Kidney capillary endothelial cell (primary cell): ENCODE measurements around the gene ST3GAL3.

ENCODE experiments used
- DNase-seq: peaks from one replicate; pipeline ENCODE4 v3.0.0-alpha.2; 2018; ENCODE audit warnings: low spot score

ST3GAL3 gene

DNA sequence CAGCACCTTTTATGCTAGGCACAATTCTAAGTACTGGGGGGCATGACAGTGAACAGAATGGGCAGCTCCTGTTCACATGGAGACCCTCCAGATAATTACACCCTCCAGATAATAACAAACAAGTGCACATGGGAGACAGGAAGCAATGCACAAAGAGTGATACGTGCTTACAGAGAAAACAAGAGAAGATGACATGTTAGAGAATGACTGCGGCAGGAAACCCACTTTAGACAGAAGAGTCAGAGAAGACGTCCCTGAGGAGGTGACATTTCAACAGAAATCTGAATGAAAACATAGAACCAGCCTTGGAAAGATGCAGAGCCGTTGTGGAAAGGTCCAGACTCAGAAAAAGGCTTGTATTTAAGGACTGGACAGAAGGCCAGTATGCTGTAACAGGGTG is 171.5 kb downstream of the ST3GAL3 start:
- no peak for DNase-seq

DNA sequence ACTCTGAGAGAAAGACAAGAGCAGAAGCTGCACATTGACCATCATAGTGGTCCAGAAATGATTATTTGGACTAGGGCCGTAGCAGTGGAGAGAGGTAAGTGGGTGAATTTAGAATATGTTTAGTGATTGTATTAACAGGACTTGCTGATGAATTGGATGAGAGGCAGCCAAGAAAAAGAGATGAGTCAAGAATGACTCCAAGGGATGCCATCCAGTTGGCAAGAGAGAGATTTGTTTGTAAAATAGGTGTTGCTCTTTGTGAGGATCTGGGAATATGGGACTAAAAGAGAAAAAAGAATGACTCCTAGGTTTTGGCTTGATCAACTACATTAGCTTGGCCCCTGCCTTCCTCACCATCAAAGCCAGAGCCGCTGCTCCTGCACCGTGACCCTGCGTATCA is 172.1 kb downstream of the ST3GAL3 start:
- no peak for DNase-seq

DNA sequence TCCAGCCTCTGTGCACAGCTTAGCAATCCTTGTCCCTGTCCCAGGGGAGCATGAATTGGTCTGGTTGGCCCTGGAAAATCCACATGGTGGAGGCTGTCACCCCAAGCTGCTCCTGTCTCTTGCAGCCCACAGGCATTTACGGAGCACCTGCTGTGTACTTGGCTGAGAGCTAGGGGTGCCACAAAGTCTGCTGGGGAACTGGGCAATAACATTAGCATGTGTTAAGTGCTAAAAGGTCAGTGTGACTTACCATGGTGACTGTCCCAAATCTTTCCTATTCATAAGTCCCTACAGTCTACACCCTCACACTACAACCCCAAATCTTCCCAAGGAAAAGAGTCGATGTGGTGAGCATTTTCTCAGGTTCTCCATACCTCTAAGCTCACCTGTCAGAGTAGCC is 172.7 kb downstream of the ST3GAL3 start:
- DNase-seq = no peak

DNA sequence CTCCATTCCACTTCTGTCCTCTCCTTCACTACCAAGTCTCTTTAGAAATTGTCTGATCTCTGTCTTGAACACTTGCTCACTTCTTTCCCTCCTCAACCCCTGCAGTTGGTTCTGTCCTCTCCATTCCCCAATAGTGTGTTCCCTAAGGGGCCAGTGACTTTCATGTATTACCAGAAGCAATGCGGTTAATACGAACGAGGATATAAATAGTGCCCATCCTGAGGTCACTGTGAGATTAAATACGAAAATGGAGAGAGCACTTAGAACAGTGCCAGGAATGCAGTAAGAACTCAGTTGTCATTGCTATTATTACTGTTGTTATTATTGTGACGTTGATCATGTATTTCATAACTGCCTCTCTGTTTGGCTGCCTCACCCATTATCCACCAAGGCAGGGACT is 173.3 kb downstream of the ST3GAL3 start:
- no peak for DNase-seq

DNA sequence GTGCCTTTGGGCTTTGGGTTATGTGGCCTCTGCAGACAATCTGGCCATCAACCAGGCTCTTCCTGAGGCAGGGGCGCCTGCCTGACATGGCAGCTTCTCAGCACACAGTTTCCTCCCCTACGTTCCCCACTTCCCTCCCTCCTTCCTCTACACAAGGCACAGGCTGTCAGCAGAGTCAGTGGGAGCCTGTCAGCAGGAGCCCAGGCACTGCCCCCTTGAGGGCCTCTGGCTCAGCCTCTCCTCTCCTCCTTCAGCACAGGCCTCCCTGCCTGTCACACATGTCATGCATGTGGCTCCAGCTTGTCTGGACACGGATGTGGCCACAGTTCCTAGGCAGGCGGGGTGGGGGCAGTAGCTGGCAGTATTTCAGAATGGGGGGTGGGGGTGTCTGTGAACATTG is 174.1 kb downstream of the ST3GAL3 start:
- no peak for DNase-seq

DNA sequence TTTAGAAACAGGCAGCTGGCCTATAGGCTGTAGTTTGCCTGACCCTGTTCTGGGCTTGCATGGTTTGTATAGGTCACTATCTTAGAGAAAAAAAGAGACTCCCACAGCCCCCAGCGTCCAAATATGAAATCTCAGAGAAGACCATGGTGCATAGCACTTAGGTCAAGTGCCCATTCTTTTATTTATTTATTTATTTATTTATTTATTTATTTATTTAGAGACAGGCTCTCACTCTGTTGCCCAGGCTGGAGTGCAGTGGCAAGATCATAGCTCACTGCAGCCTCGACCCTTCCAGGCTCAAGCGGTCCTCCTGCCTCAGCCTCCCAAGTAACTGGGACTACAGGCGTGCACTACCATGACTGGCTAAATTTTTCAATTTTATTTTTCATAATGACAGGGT is 175.4 kb downstream of the ST3GAL3 start:
- DNase-seq = no peak

DNA sequence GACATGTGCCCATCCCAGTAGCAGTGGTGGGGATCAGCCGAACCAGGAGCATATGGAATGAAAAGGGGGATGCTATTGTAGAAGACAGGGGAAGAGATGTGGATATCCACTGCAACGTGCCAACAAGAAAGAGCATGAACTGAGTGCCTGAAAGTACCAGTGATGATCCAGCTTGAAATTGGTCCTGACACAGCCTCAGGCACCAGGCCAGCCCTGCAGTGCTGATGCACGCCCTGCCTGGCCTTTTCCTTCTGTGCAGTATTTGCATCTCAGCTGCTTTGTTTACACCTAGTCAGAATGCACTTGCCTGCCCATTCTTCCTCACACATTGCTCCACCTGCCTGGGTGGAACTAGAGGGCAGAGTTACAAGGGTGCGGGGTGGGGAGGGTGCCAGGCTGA is 176.0 kb downstream of the ST3GAL3 start:
- DNase-seq = no peak

DNA sequence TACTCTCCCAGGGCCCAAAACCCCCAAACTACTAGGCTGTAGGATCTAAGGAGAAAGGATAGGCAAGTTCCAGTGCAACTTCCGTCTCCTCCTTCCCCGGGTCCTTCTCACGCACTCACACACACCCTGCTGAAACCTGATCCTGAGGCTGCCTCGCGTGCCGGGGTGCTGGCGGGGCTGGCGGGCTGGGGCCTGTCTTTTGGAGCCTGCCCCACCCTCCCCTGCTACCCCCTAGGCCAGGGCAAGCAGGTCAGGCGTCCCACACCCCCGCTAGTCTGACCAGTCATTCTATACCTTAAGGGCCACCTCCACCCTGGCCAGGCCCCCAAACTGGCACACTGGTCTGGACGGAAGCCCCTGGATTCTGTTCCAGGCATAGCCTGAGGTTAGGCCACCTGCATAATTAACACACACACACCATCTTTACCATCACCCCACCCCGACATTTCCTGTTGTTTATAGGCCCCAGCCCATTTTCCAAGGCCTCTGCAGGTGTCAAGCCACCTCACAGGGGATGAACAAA is 178.0 kb downstream of the ST3GAL3 start:
- DNase-seq = no peak

DNA sequence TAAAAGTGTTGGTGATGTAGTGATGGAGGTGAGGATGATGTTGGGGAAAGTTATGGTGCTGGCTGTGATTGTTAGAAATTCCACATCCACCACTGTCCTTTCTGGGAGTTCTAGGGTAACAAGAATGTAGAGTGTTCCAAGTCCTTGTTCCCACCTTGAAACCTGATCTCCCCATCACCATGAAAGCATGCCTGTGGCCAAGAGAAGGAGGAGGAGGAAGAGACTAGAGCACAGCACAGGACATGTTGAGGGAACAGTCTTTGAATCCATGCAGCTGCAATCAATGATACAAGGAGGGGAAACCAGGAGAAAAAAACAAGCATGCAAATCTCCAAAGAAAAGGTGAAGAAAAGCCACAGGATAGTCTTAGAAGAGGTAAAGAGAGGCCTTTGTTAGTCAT is 180.4 kb downstream of the ST3GAL3 start:
- DNase-seq = no peak

DNA sequence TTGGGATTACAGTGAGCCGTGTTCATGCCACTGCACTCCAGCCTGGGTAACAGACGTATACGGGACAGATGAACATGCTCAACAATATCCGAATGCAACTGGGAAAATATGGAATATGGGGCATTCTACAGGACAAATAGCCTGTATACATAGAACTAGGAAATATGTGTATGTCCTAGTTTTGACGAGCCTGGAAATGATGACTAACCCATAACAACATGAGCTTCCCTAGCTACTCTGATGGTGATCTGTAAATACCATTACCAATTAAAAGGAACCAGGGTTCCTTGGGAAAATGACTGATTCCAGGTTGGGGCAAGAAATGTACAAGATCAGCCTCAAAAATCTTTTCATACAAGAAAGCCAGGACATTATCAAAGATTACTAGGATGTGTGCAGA is 183.5 kb downstream of the ST3GAL3 start:
- DNase-seq = peak; percentile 15

DNA sequence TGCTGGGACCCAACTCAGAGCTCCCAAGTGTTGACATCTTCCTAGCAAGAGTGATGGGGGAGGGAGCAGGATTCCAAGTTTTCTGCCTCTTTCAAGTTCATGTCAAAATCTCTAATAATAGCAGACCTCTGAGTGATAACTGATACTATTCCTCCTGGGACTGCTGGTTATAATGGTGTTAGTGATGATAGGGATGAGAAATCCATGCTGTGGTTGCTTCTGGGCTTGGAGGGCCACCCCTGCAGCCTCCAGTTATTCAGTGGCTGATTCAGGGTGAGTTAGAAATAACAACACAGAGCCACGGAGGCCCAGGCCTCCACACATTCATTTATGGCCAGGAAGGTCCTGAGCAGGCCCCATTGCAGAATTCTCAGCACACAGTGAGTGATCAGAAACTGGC is 185.7 kb downstream of the ST3GAL3 start:
- no peak for DNase-seq

DNA sequence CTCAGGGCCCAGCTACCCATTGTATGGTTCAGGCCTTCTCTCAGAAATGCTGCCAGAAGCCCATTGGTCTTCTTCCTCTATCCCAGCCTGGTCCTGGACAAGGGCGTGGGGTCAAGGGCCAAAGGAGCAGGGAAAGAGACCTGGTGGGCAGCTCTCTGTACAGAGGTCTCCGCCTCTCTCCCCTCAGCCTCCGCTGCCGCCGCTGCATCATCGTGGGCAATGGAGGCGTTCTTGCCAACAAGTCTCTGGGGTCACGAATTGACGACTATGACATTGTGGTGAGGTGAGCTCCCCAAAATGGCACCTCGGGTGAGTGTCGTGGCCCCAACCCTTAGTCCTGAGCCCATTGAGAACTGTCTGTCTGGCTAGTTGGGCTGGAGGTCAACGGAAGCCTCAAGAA is 191.6 kb downstream of the ST3GAL3 start:
- DNase-seq = no peak

DNA sequence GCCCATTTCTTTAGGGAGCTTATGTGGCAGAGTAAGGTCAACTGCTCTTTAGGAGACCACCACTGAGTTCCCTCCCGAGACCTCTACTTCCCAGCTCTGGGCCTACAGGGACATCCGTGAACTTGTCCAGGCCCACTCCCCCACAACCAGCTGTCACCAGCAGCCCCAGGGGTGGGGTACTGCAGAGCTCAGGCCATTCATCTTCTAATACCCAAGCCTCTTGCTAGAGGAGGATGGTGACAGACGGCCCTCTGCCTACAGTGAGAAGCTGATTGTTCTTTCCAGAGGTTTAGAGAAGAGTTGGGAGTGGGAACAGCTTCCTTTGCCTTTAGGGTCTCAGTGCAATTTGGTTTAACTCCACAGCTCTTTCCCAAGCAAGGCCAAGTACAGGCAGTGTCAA is 193.1 kb downstream of the ST3GAL3 start:
- DNase-seq = no peak

DNA sequence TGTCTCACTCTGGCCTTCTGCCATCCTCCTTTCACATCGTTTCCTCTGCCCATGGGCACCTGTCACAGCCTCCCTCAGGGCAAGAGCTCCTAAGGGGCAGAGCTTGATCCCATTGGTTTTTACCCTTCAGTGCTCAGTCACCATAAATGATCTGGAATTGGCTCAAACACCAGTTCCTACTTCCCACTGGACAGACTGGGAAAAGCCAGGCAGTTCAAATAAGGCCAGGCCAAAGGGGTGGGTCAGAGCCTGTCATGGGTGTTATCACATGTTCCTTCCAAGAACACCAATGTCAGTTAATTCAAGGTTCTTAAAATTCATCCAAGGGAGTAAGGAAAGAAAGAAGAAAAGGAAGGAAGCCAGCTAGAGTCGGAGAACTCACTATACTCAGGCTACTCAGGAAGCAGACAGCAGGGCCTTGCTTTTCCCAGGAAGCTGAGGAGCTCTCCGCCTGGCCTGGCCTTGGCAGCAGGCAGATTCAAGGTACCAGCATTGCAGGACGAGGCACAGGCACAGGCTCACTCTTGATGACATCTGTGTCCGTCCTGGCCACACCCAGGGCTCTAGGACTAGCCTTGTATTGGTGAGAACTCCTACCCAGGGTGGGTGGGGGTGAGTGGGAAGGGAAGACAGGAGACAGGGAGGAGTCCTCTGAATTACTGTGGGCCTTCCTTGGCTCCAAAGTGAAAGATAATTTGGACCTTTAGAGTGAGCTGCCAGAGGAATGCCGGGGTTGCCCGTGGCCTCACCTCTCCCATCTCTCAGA is 194.0 kb downstream of the ST3GAL3 start:
- peak; percentile 0 for DNase-seq

DNA sequence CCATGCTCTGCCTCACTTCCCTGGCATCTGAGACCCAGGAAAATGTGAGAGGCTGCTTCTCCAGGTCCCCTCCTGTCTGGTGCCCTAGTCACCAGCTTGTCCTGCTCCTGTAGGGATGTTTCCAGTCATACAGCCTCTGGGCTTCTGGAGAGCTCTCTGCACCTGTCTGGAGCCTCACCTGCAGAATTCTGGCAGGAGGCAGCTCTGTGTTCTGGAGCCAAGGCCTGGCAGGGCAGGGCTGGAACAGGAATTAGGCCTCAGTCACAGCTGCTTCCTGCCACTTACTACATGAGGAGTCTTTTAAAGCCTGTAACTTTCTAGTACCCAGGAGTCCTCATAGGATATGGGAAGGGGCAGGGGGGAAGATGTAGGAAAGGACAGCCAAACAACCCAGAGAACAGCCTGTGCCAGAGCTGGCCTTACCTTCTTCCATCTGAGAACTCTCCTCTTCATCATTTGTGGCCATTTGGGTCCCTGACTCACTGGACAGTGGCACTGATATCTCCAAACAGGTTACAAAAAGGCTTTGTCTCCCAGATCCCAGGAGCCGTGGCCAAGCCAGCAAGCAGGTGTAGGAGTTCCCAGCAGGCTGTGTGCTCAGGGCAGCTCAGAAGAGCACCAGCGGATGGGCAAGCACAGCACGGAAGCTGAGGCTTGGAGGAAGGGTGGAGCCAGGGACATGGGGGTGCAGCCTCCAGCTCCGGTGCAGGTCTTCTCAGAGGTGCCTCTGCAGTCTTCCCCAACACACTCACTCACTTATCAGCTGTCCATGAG is 194.9 kb downstream of the ST3GAL3 start:
- DNase-seq = no peak

DNA sequence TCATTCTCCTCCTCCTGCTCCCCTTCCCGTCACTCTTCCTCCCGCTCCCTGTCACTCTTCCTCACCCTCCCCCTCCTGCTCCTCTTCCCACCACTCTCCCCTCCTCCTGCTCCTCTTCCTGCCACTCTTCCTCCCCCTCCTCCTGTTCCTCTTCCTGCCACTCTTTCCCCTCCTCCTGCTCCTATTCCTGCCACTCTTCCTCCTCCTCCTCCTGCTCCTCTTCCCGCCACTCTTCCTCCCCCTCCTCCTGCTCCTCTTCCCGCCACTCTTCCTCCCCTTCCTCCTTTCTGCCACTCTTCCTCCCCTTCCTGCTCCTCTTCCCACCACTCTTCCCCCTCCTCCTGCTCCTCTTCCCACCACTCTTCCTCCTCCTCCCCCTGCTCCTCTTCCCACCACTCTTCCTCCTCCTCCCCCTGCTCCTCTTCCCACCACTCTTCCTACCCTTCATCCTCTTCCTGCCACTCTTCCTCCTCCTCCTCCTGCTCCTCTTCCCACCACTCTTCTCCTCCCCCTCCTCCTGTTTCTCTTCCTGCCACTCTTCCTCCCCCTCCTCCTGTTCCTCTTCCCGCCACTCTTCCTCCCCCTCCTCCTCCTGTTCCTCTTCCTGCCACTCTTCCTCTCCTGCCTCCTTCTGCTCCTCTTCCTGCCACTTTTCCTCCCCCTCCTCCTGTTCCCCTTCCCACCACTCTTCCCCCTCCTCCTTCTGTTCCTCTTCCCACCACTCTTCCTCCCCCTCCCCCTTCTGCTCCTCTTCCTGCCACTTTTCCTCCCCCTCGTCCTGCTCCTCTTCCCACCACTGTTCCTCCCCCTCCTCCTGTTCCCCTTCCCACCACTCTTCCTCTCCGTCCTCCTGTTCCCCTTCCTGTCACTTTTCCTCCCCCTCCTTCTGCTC is 197.6 kb downstream of the ST3GAL3 start:
- DNase-seq = no peak

DNA sequence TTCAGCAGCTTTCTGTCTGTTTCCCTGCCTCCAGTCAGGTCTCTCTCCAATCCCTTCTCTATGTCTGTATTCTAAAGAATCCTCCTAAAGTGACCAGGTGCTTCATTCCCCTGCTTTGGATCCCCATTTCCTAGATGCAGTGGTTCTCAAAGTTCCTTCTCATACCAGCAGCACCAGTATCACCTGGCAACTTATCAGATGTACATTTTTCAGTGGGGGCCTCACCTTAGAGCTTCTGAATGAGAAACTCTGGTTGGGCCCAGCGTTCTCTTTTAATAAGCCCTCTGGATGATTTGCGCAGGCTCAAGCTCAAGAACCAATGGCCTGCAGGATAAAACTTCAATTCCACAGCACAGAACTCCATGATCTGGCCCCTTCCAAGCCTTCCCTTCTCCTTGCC is 200.9 kb downstream of the ST3GAL3 start:
- DNase-seq = no peak

DNA sequence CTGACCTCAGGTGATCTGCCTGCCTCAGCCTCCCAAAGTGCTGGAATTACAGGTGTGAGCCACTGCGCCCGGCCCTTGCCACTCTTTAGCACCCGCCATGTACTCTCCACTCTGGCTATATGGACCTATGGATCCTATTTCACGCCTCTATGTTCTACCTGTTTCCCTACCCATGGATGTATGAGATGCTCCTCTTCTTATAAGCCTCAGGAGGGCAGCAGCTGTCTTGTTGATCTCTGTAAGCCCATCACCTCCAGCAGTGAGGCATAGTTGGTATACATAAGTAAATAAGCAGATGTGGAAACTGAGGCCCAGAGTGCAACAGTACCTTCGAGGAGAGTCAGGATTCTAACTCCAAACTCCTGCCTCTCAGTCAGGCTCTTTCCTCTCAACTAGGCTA is 201.5 kb downstream of the ST3GAL3 start:
- DNase-seq = no peak

DNA sequence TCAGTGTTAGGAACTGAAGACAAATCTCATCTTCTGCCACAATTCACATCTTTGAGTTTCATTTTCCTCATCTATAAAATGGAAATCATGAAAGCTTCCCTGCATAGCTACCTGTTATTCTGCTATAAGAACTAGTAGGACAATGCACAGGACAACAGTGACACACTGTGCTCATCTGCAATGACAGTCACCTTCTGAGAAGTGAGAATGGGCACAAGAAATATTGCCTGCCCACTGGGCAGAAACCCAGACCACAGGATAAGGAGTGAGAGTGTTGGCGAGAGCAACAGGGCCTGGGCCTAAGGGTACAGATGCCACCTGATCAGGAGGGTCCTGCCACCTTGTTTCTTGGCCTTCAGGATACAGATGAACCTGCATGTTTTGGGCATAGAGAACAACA is 203.0 kb downstream of the ST3GAL3 start:
- no peak for DNase-seq

DNA sequence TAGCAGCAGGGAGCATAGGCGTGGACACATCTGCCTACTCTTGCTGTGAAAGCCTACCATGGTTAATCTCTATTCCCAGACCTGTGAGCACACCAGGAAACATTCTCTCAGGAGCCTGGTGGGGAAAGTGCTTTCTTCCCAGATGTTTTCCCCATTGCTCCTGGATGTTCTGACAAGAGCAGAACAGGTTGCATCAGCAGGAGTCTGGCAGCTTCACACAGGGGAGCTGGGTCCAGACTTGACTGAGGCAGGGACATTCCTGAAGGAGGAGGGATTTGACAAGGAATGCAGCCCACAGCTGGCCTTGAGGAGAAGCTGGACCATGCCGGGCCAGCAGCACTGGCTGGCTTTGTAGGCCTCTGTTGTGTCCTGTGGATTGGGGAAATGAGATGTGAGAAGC is 205.3 kb downstream of the ST3GAL3 start:
- no peak for DNase-seq

DNA sequence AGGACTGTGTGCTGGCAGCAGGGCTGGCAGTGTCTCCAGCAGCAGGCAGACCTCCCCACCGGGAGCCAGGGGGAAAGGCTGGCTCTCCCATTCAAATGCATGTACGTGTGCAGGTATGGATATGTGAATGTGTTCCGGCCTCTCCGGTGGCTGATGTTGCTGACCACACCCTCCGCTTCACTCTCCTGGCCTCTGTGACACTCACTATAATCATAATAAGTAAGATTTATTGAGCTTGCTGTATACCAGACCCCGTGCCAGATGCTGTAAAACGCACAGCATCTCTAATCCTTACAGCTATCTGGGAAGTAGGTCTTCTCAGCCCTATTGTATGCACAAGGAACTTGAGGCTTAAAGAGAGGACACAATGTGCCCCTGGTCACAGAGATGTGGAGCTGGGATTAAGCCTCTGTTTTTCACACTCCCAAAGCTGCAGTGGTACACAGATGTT is 205.7 kb downstream of the ST3GAL3 start:
- DNase-seq = no peak

DNA sequence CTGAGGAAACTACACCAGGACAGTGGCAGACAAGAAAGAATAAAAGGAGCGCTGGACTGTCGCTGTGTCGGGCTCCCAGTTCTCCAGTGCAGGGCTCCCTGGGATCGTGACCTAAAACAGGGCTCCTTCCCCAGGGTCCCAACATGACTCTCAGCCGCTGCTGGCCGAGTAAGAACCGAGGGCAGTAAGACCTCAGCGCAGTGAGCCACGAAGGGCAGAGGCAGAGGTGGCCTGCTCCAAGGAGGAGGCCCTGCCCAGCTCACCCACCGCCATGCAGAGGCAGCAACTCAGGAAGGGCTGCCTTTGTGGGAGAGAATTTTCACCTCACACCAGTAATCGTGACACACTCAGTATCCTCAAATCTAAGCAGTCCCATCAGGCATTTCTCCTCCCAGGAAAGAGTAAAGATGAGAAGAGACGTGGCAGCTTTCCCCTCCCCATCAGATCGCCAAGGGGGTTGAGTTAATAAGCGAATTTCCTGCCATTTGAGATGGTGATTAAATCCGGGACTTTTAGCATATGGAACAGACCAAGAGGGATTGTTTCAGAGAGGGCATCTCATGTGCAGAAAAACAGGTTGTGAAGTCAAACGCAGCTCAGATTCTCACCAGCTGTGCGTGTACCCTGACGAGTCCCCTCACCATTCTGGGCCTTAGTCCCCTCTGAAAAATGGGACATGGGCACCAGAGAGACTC is 206.5 kb downstream of the ST3GAL3 start:
- DNase-seq = no peak
